NCI-H1048 (cell line): Measurements from ENCODE around the gene CCDC93.
"Not testable (repeated sequence)": the region's sequence is repeated elsewhere in the genome, so short reads cannot be mapped to it uniquely, and the experiment has no call there.

Source experiments
- DNase-seq: peaks from one replicate; lab custom pipeline; 2025; lab: John Stamatoyannopoulos, UW

The CCDC93 gene

GRCh38 chr2:118046634-118047210, 32.9 kb upstream of the CCDC93 start:
- DNase-seq: no peak

GRCh38 chr2:118045286-118045685, 31.4 kb upstream of the CCDC93 start:
- no peak for DNase-seq

DNA sequence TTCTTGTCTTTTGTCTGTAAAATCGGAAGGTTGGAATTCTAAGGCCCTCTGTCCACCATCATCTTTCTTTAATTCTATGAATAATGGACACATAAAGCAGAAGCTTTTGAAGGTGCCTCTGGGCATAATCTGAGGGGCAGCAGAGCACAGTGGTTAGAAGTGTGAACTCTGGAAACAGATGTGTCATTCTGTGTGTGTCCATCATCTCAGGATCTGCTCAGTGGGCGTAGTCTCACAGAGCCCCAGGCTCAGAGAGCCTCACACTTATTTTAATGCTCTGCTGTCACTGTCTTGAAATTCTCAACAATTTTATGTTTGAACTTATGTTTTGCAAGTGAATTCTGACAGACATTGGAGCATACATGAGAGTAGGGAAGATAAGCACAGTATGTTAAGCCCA, 31.0 kb upstream of the CCDC93 start:
- no peak for DNase-seq

- DNase-seq: no peak
Observed at GRCh38 chr2:118044103-118044716, 30.3 kb upstream of the CCDC93 start.

- DNase-seq: no peak
Observed at GRCh38 chr2:118040891-118041290, 27.0 kb upstream of the CCDC93 start.

DNA sequence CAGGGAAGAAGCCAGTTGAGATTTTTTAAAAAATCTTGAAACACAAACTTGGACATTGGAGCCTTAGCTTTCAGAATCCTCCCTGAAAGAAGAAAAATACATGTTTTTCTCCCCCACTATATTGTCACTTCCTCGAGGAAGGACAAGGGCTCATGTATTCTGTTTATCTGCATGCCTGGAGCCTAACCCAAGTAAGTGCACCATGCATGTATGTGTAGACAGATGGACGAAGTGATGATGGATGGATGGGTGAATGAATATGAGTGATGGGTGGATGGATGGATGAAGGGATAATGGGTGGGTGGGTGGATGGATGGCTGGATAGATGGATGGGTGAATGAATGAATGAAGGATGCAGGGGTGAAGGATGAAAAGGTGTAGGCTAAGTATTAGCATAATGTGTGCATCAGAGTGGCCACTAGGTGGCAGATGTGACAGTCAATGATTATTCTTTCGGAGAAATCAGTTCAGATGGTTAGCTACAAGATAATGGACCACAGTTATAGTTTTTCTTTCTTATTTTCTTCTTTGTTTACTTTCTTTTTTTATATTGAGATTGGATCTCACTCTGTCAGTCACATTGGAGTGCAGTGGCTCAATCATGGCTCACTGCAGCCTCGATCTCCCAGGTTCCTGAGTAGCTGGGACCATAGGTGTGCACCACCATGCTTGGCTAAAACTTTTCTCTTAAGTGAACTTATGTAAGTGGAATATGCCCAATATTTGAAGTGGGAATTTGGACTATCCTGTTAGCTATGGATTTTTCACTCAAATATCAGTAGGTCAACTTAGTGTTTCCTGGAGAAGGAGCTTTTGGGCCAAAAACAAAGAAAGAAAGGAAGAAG, 18.5 kb upstream of the CCDC93 start:
- no peak for DNase-seq

DNA sequence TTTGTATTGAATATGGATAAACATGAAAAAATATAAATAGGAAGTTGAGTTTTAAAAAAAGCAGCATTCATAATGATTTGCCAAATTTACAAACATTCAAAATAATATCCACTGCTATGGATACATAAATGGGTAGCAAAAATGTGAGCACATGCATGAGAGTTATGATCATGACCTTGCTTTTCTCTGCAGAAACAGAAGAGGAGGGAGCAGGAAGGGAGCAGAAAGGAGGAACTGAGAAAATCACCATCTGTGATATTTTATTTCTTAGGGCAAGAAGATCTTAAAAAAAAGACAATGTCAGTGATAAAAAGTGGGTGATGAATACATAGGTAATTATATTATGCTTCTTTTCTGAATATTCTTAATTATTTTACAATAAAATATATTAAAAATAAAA, 17.7 kb upstream of the CCDC93 start:
- no peak for DNase-seq

DNA sequence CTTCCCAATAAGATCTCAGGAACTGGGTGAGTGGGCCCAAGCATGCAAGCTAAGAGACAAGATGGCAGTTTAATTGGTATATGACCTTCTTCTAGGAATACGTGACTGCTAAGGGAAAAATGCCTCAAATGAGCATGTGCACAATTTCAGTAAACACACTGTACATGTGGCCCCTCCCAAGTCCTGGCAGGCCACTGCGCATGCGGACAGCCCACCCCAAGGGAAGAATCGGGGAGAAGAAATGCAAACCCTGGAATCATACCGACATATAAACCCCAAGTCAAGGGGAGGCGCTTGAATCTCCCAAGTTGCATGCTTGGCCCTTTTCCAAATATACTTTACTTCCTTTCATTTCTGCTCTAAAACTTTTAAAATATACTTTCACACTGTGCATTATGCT, 15.2 kb upstream of the CCDC93 start:
- no peak for DNase-seq

DNA sequence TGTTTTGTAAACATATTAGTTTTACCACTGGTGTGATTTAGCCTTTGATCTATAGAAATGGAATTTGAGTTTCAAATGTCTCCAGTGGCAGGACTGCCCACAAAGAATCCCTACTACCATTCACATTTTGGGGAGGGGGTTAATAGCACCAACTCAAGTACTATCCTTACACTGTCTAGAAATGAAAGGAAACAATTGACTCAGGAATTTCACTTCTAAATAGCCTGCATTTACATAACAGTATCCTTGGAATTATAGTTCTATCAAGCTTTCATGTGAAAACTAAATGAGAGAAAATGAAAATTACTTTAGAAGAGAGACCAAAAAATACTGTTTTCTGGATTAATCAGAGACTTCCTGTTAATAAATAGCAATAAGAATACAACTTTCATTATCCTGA, 7.5 kb upstream of the CCDC93 start:
- no peak for DNase-seq

DNA sequence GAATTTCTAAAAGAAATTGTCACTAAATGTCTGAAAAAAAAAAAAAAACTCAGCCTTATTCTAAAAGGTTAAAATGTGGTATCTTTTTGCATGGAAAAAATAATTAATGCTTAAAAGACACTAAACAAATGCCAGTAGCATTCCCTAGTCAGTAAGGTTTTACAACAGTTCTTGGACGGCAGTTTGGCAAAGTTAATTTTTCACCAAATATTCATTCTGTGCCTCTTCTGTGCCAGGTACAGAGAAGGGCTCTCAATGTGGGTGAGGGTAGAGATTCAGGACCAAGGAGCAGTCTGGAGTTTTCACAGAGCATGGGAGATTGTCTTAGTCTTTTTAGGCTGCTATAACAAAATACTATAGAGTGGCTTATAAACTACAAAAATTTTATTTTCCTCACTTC, 6.0 kb upstream of the CCDC93 start:
- no peak for DNase-seq

- no peak for DNase-seq
Observed at GRCh38 chr2:118016911-118017310, 3.0 kb upstream of the CCDC93 start.

GRCh38 chr2:118015761-118016160, 1.9 kb upstream of the CCDC93 start:
- not testable (repeated sequence) for DNase-seq

DNA sequence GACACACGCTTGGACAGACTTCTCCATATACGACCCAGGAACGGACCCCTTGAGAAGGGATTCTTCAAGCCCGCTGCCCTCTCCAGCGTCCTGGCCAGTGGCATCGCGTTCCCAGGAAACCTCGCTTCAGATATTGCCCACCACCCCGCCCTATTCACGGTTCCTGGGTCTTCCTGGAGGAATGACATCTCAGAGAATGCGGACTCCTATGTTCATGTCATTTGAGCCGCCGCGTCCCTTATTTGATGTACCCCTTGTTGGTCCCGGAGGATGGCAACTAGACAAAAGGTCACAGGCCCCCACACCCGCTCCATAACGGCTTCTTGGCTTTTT, 588 bp upstream of the CCDC93 start:
- no peak for DNase-seq

DNA sequence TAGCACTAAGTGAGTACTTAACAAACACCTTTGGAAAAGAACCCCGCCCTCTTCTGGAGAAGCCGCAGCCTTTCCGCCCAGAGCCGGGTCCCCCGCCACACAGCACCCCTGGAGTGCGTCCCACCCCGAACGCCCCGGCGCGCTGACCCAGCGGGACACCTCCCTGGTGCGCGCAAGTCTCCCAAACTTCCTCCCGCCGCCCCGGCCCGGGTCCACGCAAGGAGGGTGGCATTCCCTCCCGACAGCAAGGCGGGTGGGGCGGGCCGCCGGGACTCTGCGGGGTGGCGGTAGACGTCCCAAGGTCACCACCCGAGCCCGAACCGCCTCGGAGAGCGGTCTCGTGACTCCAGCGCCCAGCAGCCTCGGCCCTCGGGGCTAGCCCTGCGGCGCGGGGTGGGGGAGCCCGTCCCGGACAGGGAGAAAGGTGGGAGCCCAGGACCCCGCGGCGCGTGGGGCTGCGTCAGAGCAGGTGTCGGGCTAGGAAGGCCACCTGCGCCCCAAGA, 598 bp downstream of the CCDC93 start:
- no peak for DNase-seq

- no peak for DNase-seq
Observed at GRCh38 chr2:118012778-118013177, 1.1 kb downstream of the CCDC93 start.

DNA sequence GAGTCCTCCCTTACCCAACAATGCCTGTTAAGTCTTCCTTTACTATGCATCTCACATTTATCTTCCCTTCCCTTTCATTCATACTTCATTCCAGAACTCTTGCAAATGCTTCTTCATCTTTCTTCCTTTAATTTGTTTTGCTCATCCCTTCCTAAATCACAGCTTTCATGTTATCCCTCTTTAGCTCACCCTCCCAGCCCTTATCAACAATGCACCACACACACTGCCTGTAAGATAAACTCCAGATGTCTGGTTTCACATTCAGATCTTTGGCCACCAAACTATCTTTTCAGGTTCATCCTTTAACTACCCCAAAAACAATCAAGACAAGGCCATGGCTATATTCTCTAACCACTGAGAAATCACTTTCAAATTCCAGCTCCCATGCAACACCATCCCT, 3.4 kb downstream of the CCDC93 start:
- DNase-seq: no peak

- DNase-seq: no peak
Observed at GRCh38 chr2:118006861-118007260, 7.0 kb downstream of the CCDC93 start.

DNA sequence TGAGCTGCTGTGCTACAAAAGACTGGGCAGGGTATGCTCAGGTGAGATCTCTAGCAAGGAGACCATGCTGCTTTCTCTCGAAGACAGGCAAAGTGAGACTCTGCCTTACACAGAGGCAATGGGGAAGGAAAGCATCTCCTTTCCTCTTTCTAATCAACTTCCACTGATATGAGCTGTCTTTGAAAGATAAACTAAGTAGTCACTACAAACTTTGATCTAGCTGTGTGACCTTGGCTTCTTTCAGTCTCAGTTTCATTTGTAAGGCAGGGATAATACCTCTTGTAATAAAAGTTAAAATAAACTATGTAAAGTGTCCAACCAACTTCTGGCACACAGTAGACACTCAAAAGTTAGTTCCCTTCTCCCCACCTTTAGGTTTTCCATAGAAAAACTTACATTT, 7.5 kb downstream of the CCDC93 start:
- DNase-seq: no peak

DNA sequence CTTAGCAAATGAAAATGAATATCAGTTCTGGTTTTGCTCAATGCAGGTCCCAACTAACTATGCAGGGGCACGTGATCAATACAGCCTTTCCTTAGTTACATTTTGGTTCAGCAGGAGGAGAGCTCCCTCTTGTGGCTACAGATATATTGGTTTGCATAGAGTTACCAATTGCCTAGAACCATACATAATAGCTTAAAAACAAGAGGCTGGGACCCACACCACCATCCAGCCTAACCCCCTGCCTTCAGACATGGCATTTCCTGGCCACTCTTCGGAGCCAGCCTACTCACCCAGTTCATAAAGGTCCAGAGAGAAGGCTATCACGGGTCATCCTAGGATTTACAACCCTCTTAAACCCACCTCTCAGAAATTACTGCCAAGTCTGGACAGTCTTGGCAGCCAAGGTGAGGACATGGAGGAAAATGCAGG, 10.5 kb downstream of the CCDC93 start:
- DNase-seq: peak; percentile 13

- no peak for DNase-seq
Observed at GRCh38 chr2:118000041-118000440, 13.8 kb downstream of the CCDC93 start.

- DNase-seq: no peak
Observed at GRCh38 chr2:117997872-117998454, 15.9 kb downstream of the CCDC93 start.

DNA sequence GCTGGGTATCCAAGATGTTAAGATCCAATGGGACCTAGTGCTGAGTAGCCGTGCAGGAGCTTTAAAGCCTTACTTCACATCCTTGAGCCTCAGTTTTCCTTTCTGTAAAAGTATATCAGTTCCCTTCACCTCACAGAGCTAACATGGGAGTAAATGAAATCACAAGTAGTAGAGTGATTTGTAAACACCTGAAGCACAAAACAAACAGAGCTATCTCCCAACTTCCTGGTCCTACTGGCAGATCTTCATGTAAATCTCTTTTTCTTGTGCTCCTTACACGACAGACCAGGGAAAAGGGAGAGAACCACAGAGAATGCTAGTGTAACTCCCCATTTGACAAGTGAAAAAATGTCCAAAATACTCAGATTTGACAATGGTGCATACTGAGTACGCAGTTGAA, 17.3 kb downstream of the CCDC93 start:
- no peak for DNase-seq

DNA sequence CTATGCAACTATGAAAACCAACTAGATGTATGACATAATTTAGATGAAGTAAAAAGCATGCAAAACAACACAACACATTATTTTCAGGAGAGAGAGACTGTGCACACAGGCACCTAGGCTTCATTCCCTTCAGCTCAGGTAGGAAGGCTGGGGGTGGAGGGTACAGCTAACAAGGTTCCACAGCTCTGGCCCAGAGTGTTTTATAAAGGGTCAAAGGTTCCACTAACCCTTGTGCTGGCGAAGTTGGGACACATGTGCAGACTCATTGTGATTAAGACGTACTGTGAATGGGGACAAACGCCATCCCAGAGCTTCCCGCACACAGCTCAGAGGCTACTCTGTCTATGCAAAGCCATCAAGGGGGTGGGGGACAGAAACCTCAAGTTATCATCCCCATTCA, 19.1 kb downstream of the CCDC93 start:
- no peak for DNase-seq
